Mucosa of descending colon (tissue), 3 donors: ENCODE measurements around the gene NECAP2. TPM values are rescaled to one million over a fixed set of nuclear protein-coding genes. Genes with fewer than 3 reads are reported as not detected.
"Not testable (repeated sequence)": the region's sequence is repeated elsewhere in the genome, so short reads cannot be mapped to it uniquely, and the experiment has no call there.

Experiments
- ATAC-seq: fragments of 200-7000 bp; cut with Tn5 transposase; one replicate; pipeline ENCODE4 v1.9.1; 2020; ENCODE audit warnings: mild to moderate bottlenecking, moderate library complexity
- DNase-seq, 3 donors: peaks; one replicate each; pipeline ENCODE4 v3.0.0-alpha.2; 2020
- H3K36me3 ChIP-seq: fragments of 200-600 bp; one replicate; pipeline ENCODE4 v1.8.0; 2021; ENCODE audit warnings: low read depth, mild to moderate bottlenecking
- H3K4me1 ChIP-seq: fragments of 200-600 bp; one replicate; pipeline ENCODE4 v1.8.0; 2021; ENCODE audit warnings: low read depth, mild to moderate bottlenecking
- H3K4me3 ChIP-seq: fragments of 200-600 bp; one replicate; pipeline ENCODE4 v1.8.0; 2021; ENCODE audit warnings: mild to moderate bottlenecking
- H3K9me3 ChIP-seq: fragments of 200-600 bp; one replicate; pipeline ENCODE4 v1.8.0; 2021; ENCODE audit warnings: mild to moderate bottlenecking
- CTCF ChIP-seq: fragments of 200-600 bp; IDR thresholded peaks from one replicate; pipeline ENCODE4 v1.8.0; 2022; ENCODE audit warnings: antibody characterized with exemption, mild to moderate bottlenecking
- intact Hi-C, 2 donors: fragments of 100-400 bp; cut with DNase I in 1 of 2; cut with micrococcal nuclease in 1 of 2; formaldehyde crosslinking; loops; one replicate each; pipeline versions ENCODE4 v1.11.0 to v1.11.1; 2022; cut with DNase I, micrococcal nuclease
- total RNA-seq, 3 donors: library from RNA; stranded (reverse); fragmentation: NEBNext Ultra II Directional in 2 of 3; extraction: Animal tissue kit (Norgen Biotek cat#: 25700) in 2 of 3; gene quantifications; one replicate each; pipeline versions ENCODE4 v1.2.1 to v1.2.4, GENCODE V29; 2021 to 2023
- donor health status: DM: no; HTN: no; CAD: no; lungs with moderate emphysema.
- donor health status: DM: no; HTN: no; CAD: no.
- donor health status: DM: no; HTN: yes; CAD: no.

The NECAP2 gene
- total RNA-seq, 3 donors from 2014 or later, result 34.4 to 50.9 (median 43.8) TPM

DNA sequence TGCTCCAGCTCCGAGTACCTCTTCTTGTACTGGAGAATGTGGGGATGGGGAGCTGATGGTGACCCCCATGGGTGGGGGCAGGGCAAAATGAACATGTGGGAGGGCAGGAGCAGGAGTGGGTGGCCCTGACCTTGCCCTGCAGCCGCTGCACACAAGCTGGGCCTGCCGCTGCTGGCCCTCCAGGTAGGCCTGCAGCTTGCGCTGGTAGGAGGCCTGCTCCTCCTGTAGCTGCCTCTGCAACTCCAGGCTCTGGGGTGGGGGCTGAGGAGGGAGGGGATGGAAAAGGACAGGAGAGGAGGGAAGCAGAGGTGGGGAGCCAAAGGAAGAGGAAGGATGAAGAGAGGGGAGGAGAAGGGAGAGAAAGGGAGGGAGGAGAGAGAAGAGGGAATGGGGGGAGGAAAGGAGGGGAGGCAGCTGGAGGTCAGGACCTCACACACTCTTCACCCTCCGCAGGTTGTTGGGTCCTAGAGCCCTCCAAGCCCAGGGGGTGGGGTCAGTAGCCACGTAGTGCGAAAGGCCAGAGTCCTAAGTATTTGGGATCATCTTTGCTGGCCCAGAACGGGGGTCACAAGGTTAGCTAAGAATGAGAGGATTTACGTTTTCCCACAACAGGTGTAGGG, 50.6 kb downstream of the NECAP2 start:
- DNase-seq, result no peak
- Histone ChIP-seq H3K36me3 (no peaks in the 10 kb centered on the region), H3K4me3 (no peak overlapping the region), H3K4me1 (no peaks in the 10 kb centered on the region), H3K9me3 (no peaks in the 10 kb centered on the region)
- intact Hi-C loops, result no loop called here
- no peak for ATAC-seq
- TF ChIP-seq CTCF, result no peak

DNA sequence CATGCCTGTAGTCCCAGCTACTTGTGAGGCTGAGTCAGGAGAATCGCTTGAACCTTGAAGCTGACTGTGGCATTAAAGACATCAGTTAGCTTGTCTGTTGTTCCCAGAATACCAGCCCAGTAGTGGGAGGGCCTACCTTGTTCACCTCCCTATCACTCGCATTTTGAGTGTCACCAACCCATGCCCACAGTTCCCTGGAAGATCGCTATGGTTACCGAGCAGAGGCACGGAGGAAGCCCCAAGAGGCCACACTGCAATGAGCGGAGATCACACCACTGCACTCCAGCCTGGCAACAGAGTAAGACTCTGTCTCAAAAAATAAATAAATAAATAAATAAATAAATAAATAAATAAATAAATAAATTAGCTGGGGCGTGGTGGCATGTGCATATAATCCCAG, 52.4 kb downstream of the NECAP2 start:
- DNase-seq, intact Hi-C loops, H3K9me3 ChIP-seq, H3K4me3 ChIP-seq, H3K36me3 ChIP-seq, ATAC-seq, H3K4me1 ChIP-seq: not testable (repeated sequence)

DNA sequence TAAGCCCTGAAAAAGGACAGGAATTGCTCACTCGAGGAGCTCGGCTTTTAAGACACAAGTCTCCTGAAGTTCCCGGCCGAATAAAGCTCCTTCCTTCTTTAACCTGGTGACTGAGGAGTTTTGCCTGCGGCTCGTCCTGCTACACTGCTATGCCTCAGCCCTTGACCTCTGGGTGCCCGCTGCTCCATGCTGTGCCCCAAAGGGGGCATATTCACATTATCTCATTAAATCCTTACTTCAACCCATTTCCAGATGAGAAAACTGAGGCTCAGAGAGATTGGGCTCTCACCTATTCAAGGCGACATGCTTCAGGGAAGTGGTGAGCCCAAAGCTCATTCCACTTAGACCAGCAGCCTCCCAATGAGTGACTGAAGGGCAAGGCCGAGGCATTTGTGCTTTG, 53.2 kb downstream of the NECAP2 start:
- ATAC-seq, intact Hi-C loops, DNase-seq, H3K4me1 ChIP-seq, H3K4me3 ChIP-seq, H3K36me3 ChIP-seq, H3K9me3 ChIP-seq: not testable (repeated sequence)

GRCh38 chr1:16497474-16497904, 57.0 kb downstream of the NECAP2 start:
- H3K4me1 ChIP-seq, H3K36me3 ChIP-seq, DNase-seq, H3K9me3 ChIP-seq, ATAC-seq, intact Hi-C loops, H3K4me3 ChIP-seq: not testable (repeated sequence)

DNA sequence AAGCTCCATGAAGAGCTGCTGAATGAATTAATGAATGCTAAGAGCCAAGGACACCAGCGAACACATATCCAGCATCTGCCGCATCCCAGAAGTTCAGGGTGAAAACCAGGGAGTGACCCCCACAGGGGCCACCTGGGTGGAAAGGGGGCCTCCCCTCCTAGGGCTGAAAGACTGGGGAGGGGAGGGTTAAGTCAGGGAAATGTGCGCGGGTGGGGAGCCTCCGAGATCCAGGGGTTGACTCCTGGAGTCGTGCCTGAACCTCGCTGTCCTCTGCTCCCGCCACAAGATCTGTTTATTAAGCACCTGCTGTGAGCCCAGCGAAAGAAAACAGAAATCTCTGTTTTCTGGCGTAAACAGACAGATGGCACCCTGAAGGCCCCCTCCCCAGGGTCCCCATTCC, 57.5 kb downstream of the NECAP2 start:
- H3K9me3 ChIP-seq, H3K4me1 ChIP-seq, H3K4me3 ChIP-seq, ATAC-seq, H3K36me3 ChIP-seq, DNase-seq, intact Hi-C loops: not testable (repeated sequence)

DNA sequence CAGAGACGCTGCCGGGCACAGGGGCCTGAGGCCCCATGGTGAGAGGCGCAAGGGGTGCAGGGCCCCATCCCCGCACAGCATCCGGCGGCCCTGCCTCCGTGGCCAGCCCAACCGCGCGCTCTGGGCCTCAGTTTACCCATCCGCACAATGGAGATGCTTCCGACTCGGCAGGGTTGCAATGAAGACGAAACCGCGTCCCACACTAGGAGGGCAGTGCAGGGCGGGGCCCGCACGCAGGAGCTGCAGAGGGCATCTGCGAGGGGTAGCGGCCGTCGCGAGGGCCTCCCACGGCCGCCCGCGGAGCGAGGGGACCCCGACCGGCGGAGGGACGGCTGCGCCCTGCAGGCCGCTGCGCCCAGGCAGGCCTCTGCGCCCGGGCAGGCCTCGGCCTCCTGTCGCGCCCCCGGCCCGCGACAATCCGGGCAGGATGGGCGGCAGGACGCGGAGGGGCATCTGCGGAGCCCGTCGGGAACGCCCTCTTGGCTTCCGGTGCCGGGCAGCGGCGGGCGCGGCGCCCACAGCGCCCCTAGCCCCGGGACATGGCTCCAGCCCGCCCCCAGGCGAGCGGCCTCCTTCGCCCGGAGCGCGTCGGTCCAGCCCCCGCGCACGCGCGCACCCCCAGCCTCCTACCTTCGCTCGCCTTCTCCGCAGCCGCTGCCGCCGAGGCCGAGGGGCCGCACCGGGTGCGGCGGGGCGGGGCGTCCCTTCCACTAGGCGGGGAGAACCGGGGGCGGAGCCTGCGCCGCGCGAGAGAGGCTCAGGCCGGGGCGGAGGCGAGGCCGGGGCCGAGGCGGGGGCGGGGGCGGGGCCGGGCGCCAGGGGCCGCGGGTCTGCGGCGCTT, 58.3 kb downstream of the NECAP2 start:
- intact Hi-C loops, result no loop called here
- peak; percentile 96 for ATAC-seq
- H3K9me3 ChIP-seq, result no peaks in the 10 kb centered on the region
- peak overlapping the region; percentile 40 for H3K4me3 ChIP-seq
- peak; percentile 92 to 93 (median 92) for DNase-seq
- H3K36me3 ChIP-seq, result no peaks in the 10 kb centered on the region
- peaks cover 6% of the 10 kb centered on the region for H3K4me1 ChIP-seq
- TF ChIP-seq CTCF, result no peak

DNA sequence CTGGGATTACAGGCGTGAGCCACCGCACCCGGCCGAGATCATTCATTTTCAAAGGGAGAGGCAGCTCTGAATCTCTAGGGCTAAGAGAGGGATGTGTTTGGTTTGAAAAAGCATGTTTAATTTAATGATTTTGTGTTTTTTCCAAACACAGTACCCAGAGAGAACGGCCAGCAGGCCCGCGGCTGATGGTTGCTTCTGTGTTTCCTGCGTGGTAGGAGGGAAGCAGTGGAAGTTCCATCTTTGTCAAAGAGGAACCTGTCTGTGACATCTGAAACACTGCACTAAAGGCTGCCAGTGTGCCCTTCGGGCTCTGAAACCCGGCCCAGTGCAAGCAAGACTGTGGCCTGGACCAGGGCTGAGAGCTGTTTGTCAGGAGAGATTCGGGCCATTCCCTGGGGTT, 59.9 kb downstream of the NECAP2 start:
- intact Hi-C loops, DNase-seq: not testable (repeated sequence)

DNA sequence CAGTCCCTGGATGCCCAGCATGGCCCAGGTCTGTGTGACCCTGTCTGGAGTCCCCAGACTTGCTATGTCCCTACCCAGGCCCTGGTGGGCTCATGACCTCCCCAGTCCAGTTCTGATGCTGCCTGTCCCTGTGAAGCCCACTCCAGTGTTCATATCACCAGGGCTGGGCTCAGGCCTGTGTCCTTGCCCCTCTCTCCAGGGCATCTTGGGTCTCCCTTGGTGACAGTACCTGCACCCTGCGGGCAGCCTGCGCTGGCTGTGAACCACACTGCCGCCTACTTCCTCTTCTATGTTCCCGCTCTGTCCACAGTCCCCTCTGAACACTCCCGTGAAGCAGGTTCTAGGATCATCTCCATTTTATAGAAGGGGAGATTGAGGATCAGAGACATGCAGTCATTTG, 60.5 kb downstream of the NECAP2 start:
- H3K4me1 ChIP-seq, ATAC-seq, H3K4me3 ChIP-seq, H3K9me3 ChIP-seq, H3K36me3 ChIP-seq, DNase-seq, intact Hi-C loops: not testable (repeated sequence)

More for the DNA sequence above, 59.9 kb downstream of the NECAP2 start:
- not testable (repeated sequence) for ATAC-seq, H3K4me3 ChIP-seq, H3K36me3 ChIP-seq, H3K9me3 ChIP-seq, H3K4me1 ChIP-seq

DNA sequence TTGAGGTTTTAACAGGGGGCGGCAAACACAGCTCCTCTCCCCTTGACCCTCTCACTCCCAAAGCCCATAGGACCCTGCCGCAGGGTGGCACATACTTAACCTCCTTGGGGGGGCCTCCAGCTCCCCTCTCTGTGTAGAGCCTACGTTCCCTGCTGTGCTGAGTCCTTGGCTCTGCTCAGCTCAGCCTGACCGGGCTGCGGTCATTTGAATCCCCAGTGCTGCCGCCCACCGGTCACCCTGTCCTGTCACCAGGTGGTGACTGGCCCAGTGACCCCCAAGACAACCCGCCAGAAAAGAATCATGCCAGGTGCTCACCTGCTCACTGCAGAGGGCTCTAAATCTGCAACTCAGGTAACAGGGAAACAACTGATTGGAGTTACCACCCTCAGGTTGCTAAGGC, 60.9 kb downstream of the NECAP2 start:
- H3K4me3 ChIP-seq, ATAC-seq, DNase-seq, H3K4me1 ChIP-seq, H3K9me3 ChIP-seq, intact Hi-C loops, H3K36me3 ChIP-seq: not testable (repeated sequence)
